Uterus (tissue), 4 donors: Measurements from ENCODE around the gene TRIM32. TPM values are rescaled to one million over a fixed set of nuclear protein-coding genes. Genes with fewer than 3 reads are reported as not detected.

Experiments used
- DNase-seq, 2 donors: peaks; one replicate each; pipeline ENCODE4 v3.0.0-alpha.2; 2019 to 2020
- H3K27ac ChIP-seq, 2 donors: fragments of 200-600 bp; sonication (generic); 1 replicate in 1 of 2; 2 replicates in 1 of 2; pipeline ENCODE4 v1.5.1; 2016 to 2018
- H3K27me3 ChIP-seq, 2 donors: fragments of 200-600 bp; sonication (generic); one replicate each; pipeline ENCODE4 v1.5.1; 2018 to 2019; ENCODE audit warnings: control low read depth in 1 of 2
- H3K36me3 ChIP-seq, 2 donors: fragments of 200-600 bp; sonication (generic); one replicate each; pipeline ENCODE4 v1.5.1; 2019; ENCODE audit warnings: control low read depth in 1 of 2
- H3K4me1 ChIP-seq, 2 donors: fragments of 200-600 bp; sonication (generic); one replicate each; pipeline ENCODE4 v1.5.1; 2018 to 2019; ENCODE audit warnings: control low read depth in 1 of 2
- H3K4me3 ChIP-seq, 2 donors: fragments of 200-600 bp; sonication (generic); 1 replicate in 1 of 2; 2 replicates in 1 of 2; pipeline ENCODE4 v1.5.1; 2018 to 2019; ENCODE audit warnings: mild to moderate bottlenecking in 1 of 2
- H3K9me3 ChIP-seq, 2 donors: fragments of 200-600 bp; sonication (generic); one replicate each; pipeline ENCODE4 v1.5.1; 2019; ENCODE audit warnings: control low read depth in 1 of 2
- POLR2A ChIP-seq, 2 donors: fragments of 450-650 bp; IDR thresholded peaks; one replicate each; pipeline ENCODE4 v1.6.1; 2016; ENCODE audit warnings: antibody characterized with exemption in 2 of 2, mild to moderate bottlenecking in 1 of 2, moderate library complexity in 1 of 2
- intact Hi-C: fragments of 100-400 bp; cut with DNase I; formaldehyde crosslinking; loops from one replicate; pipeline ENCODE4 v1.15.1; 2023; ENCODE audit warnings: low total_unique reads
- total RNA-seq, 4 donors: library from RNA; depleted of rRNA in 3 of 4; stranded (reverse); fragments of >200 nt in 3 of 4; gene quantifications; one replicate each; pipeline versions ENCODE4 v1.1.0 to v1.2.4, GENCODE V29; 2014 to 2023
- TF ChIP-seq, protein P1 (sequence below), 4 experiments: fragments of 200-600 bp in 2 of 4; fragments of 450-650 bp in 2 of 4; sonication (generic) in 2 of 4; IDR thresholded peaks; one replicate each; pipeline ENCODE4 v1.5.1; 2016 to 2019; ENCODE audit warnings: antibody characterized with exemption in 4 of 4, mild to moderate bottlenecking in 2 of 4, moderate library complexity in 1 of 4
- donor health status: DM: yes; HTN: yes; CAD: no.

TRIM32 gene
- total RNA-seq, 4 donors from 2014 or later, result 13.2 to 36.0 (median 25.3) TPM

DNA sequence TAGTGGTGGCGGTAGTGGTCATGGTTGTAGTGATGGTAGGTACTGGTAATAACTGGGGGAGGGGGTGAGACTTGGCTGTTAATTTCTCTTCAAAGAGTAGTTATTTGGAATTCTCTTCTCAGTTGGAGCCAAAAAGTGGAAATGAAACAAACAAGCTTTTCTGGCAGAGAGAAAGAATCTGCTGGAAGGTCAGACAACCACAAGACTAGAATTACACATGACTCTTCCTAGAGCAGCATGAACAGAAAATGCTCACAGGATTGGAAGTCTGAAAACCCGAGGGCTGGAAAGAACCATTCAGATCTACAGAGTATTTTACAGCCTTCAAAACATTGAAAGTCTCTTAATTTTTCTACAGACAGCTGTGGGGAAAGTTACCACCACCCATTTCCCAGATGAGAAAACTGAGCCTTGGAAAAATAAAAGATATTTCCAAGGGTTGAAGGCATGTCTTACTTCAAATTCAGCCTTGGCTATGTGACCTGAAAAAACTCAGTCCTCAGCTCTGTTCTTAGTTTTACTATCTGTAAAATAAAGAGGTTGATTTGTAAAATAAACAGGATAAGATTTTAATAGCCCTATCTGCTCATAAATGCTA lies 42.9 kb upstream of the TRIM32 start:
- peak overlapping the region; percentile 62 to 66 for H3K27ac ChIP-seq
- no peak for DNase-seq

DNA sequence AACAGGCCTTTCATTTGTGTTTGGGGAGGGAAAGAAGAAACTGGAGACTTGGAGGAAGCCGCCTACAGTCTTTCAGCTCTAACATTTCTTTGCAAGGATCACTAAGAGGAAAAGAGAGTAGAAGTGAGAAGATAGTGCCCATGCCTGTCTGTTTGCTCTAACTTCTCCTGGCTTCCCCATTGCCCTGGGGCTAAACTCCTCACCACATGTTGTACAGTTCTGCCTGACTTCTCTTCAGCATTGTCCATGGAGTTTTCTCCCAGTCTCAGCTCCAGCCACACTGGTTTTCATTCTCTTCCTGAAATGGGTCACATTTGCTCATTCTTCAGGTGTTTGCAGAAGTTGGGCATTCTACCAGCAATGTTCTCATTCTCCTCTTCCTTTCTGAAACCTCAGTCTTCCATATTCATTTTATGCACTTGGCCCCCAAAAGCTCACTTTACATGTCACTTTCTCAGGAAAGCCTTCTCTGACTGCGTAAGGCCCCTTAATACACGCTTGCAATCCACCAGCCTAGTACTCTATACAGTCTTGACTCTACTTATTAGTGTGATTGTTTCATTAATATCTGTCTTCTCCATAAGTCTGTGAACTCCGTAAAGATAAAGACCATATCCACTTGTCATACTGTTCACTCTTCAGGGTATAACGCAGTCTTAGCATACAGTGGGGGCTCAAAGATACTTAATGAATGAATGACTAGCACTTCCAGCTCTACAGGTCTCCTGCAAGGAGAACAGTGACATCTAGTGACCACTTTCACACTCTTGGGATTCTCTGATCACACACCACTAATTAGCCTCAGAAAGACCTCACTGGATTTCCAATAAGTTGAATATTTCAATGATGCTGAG lies 40.2 kb upstream of the TRIM32 start:
- Histone ChIP-seq H3K9me3 (no peaks in the 10 kb centered on the region), H3K27me3 (no peaks in the 10 kb centered on the region), H3K4me1 (peaks cover 0 to 7% of the 10 kb centered on the region in 2 donors), H3K27ac (peak overlapping the region; percentile 62 to 66), H3K4me3 (no peak overlapping the region), H3K36me3 (no peaks in the 10 kb centered on the region)
- TF ChIP-seq, protein P1, sequence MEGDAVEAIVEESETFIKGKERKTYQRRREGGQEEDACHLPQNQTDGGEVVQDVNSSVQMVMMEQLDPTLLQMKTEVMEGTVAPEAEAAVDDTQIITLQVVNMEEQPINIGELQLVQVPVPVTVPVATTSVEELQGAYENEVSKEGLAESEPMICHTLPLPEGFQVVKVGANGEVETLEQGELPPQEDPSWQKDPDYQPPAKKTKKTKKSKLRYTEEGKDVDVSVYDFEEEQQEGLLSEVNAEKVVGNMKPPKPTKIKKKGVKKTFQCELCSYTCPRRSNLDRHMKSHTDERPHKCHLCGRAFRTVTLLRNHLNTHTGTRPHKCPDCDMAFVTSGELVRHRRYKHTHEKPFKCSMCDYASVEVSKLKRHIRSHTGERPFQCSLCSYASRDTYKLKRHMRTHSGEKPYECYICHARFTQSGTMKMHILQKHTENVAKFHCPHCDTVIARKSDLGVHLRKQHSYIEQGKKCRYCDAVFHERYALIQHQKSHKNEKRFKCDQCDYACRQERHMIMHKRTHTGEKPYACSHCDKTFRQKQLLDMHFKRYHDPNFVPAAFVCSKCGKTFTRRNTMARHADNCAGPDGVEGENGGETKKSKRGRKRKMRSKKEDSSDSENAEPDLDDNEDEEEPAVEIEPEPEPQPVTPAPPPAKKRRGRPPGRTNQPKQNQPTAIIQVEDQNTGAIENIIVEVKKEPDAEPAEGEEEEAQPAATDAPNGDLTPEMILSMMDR (IDR thresholded peaks at IDR 0.05), result peak; percentile 66 to 79 (median 70)
- TF ChIP-seq POLR2A (IDR thresholded peaks at IDR 0.05), result no peak
- intact Hi-C loops, result no loop called here
- DNase-seq, result no peak

More for the DNA sequence above, 42.9 kb upstream of the TRIM32 start:
- intact Hi-C loops, result no loop called here
- H3K27me3 ChIP-seq, result no peaks in the 10 kb centered on the region
- TF ChIP-seq, protein P1 (IDR thresholded peaks at IDR 0.05), result no peak
- no peak for TF ChIP-seq POLR2A (IDR thresholded peaks at IDR 0.05)
- H3K9me3 ChIP-seq, result no peaks in the 10 kb centered on the region
- H3K36me3 ChIP-seq, result no peaks in the 10 kb centered on the region
- no peak overlapping the region for H3K4me3 ChIP-seq
- peaks cover 0 to 15% of the 10 kb centered on the region in 2 donors for H3K4me1 ChIP-seq

DNA sequence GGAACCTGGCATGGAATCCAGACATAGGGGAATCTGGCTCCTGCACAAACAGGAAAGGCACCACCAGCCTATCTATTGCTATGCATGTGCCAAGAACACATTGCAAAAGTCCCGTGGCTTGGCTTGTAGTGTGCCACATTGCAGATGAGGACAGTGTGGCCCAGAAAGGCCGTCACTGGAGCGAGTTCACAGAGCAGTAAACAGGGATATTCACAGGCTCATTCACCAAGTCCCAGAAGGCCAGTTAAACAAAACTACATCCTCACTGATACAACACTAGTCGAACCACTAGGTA lies 39.6 kb upstream of the TRIM32 start:
- DNase-seq, result no peak
- intact Hi-C loops, result no loop called here
- Histone ChIP-seq H3K36me3 (no peaks in the 10 kb centered on the region), H3K27me3 (no peaks in the 10 kb centered on the region), H3K4me1 (peaks cover 0 to 4% of the 10 kb centered on the region in 2 donors), H3K27ac (no peak overlapping the region), H3K4me3 (no peak overlapping the region), H3K9me3 (no peaks in the 10 kb centered on the region)
- TF ChIP-seq POLR2A (IDR thresholded peaks at IDR 0.05), result no peak
- TF ChIP-seq, protein P1 (IDR thresholded peaks at IDR 0.05), result no peak

DNA sequence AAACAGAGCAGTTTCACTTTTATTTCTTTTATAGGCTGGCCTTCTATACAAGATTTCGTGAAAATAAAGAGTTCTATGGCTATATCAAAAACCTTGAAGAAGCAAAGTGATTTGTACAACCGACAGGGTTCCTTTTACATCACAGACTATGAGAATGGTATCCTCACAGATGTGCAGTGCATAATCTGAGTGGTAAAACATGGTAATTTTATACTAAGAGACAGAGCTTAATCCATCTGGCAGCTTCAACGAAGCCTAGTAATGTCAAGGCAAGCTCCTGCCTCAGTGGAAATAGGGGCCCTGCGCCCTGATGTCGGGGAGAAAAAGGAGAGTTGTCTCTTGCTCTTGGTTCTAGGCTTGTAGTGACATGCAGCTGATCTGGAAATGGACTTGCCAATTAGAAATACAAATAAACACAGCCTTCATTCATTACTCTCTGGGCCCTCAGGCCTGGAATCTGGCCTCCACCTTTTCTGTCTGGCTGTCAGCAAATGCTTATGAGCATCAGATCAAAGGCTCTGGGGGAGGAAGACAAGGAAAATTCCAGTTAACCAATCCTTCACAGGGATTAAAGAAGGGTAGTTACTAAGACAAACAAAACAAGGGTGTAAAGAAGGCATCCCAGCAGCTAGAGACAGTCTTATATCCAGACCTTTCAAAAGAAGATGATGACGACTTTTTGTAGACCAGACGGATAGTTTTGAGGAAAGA lies 33.6 kb upstream of the TRIM32 start:
- Histone ChIP-seq H3K4me1 (peaks cover 0 to 3% of the 10 kb centered on the region in 2 donors), H3K27ac (peak overlapping the region in 1 of 2 donors; percentile 19), H3K4me3 (no peak overlapping the region), H3K36me3 (no peaks in the 10 kb centered on the region), H3K9me3 (no peaks in the 10 kb centered on the region), H3K27me3 (no peaks in the 10 kb centered on the region)
- intact Hi-C loops, result no loop called here
- DNase-seq, result no peak
- TF ChIP-seq, protein P1 (IDR thresholded peaks at IDR 0.05), result no peak
- TF ChIP-seq POLR2A (IDR thresholded peaks at IDR 0.05), result no peak

DNA sequence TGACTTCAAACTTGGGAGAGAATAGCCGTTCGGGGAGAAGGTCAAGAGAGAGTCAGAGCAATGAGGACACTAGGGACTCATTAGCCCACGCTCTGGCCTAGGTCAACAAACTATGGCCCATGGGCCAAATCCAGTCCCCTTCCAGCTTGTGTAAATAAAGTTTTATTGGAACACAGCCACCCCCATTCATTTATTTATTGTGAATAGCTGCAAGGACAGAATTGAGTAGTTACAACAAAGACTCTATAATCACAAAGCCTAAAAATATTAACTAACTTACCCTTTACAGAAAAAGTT lies 33.1 kb upstream of the TRIM32 start:
- Histone ChIP-seq H3K27me3 (no peaks in the 10 kb centered on the region), H3K4me3 (no peak overlapping the region), H3K27ac (peak overlapping the region in 1 of 2 donors; percentile 19), H3K9me3 (no peaks in the 10 kb centered on the region), H3K4me1 (peaks cover 0 to 3% of the 10 kb centered on the region in 2 donors), H3K36me3 (no peaks in the 10 kb centered on the region)
- TF ChIP-seq, protein P1 (IDR thresholded peaks at IDR 0.05), result no peak
- TF ChIP-seq POLR2A (IDR thresholded peaks at IDR 0.05), result no peak
- intact Hi-C loops, result no loop called here
- no peak for DNase-seq
